Gastroesophageal sphincter (tissue), 3 donors: ENCODE results near the gene INPP4B.

Experiments
- POLR2A ChIP-seq, 2 donors: fragments of 450-650 bp; IDR thresholded peaks; one replicate each; pipeline ENCODE4 v1.6.1; 2017; ENCODE audit warnings: antibody characterized with exemption in 2 of 2, mild to moderate bottlenecking in 2 of 2, moderate library complexity in 1 of 2
- POLR2AphosphoS5 ChIP-seq: sonication (generic); formaldehyde crosslinking; IDR thresholded peaks from one replicate; pipeline ENCODE4 v1.6.1; 2017; ENCODE audit warnings: antibody characterized with exemption
- TF ChIP-seq, protein P1 (sequence below), 4 experiments: fragments of 200-600 bp in 2 of 4; fragments of 450-650 bp in 2 of 4; sonication (generic) in 1 of 4; IDR thresholded peaks; one replicate each; pipeline ENCODE4 v1.5.1; 2017 to 2019; ENCODE audit warnings: antibody characterized with exemption in 4 of 4, mild to moderate bottlenecking in 2 of 4, moderate library complexity in 2 of 4

GRCh38 chr4:142312391-142312790, 533.7 kb downstream of the INPP4B start:
- TF ChIP-seq, protein P1, sequence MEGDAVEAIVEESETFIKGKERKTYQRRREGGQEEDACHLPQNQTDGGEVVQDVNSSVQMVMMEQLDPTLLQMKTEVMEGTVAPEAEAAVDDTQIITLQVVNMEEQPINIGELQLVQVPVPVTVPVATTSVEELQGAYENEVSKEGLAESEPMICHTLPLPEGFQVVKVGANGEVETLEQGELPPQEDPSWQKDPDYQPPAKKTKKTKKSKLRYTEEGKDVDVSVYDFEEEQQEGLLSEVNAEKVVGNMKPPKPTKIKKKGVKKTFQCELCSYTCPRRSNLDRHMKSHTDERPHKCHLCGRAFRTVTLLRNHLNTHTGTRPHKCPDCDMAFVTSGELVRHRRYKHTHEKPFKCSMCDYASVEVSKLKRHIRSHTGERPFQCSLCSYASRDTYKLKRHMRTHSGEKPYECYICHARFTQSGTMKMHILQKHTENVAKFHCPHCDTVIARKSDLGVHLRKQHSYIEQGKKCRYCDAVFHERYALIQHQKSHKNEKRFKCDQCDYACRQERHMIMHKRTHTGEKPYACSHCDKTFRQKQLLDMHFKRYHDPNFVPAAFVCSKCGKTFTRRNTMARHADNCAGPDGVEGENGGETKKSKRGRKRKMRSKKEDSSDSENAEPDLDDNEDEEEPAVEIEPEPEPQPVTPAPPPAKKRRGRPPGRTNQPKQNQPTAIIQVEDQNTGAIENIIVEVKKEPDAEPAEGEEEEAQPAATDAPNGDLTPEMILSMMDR (IDR thresholded peaks at IDR 0.05): no peak
- no peak for TF ChIP-seq POLR2A (IDR thresholded peaks at IDR 0.05)
- no peak for TF ChIP-seq POLR2AphosphoS5
